A673 (cell line): ENCODE measurements around the gene NEURL1B. TPM values are rescaled to one million over a fixed set of nuclear protein-coding genes. Genes with fewer than 3 reads are reported as not detected.

ENCODE experiments used
- BruUV-seq: library from RNA; stranded (reverse); fragments of 400-500 nt; replicated peaks from 2 replicates; lab custom pipeline; 2021; lab: Mats Ljungman, UMichigan
- CTCF ChIA-PET: fragments of 300-600 bp; sonication (Branson Sonifier 250); formaldehyde crosslinking; loops from one replicate; lab custom pipeline; 2022; ENCODE audit warnings: antibody characterized with exemption; lab: Charles Lee
- POLR2A ChIA-PET: fragments of 300-600 bp; sonication (Branson Sonifier 250); formaldehyde crosslinking; loops from one replicate; lab custom pipeline; 2022; ENCODE audit warnings: antibody characterized with exemption; ENCODE audit not compliant: low non-redundant PET; lab: Charles Lee
- DNase-seq: peaks from one replicate; pipeline ENCODE4 v3.0.0-alpha.2; 2015; ENCODE audit warnings: low spot score
- H3K27ac ChIP-seq: fragments of 200-600 bp; sonication (generic); 2 replicates; pipeline ENCODE4 v1.5.1; 2016; ENCODE audit warnings: mixed run types, low read depth, mild to moderate bottlenecking, mixed read lengths, antibody characterized with exemption, low read length; ENCODE audit not compliant: poor library complexity, severe bottlenecking
- H3K27me3 ChIP-seq: fragments of 200-600 bp; sonication (generic); replicated peaks from 2 replicates; pipeline ENCODE4 v1.6.1; 2017; ENCODE audit warnings: mixed run types, low read depth, mild to moderate bottlenecking, mixed read lengths, antibody characterized with exemption, low read length; ENCODE audit not compliant: insufficient read depth, poor library complexity
- H3K36me3 ChIP-seq: fragments of 200-600 bp; sonication (generic); 2 replicates; pipeline ENCODE4 v1.6.1; 2016; ENCODE audit warnings: mixed run types, mild to moderate bottlenecking, mixed read lengths, antibody characterized with exemption, low read length; ENCODE audit not compliant: insufficient read depth, poor library complexity, severe bottlenecking
- H3K4me1 ChIP-seq: fragments of 200-600 bp; sonication (generic); 2 replicates; pipeline ENCODE4 v1.6.1; 2017; ENCODE audit warnings: mixed run types, mild to moderate bottlenecking, mixed read lengths, antibody characterized with exemption, low read length; ENCODE audit not compliant: insufficient read depth, poor library complexity, severe bottlenecking
- H3K4me3 ChIP-seq: fragments of 200-600 bp; sonication (generic); 2 replicates; pipeline ENCODE4 v1.5.1; 2016; ENCODE audit warnings: low read depth, mixed run types, mild to moderate bottlenecking, mixed read lengths, low read length; ENCODE audit not compliant: poor library complexity, severe bottlenecking
- H3K9me3 ChIP-seq: fragments of 200-600 bp; sonication (generic); 2 replicates; pipeline ENCODE4 v1.6.1; 2016; ENCODE audit warnings: mixed run types, low read depth, mild to moderate bottlenecking, mixed read lengths, antibody characterized with exemption, low read length; ENCODE audit not compliant: poor library complexity, severe bottlenecking
- CTCF ChIP-seq: fragments of 300-800, 200-600 bp; sonication (generic); conservative IDR thresholded peaks from 2 replicates; pipeline ENCODE4 v1.5.1; 2017; ENCODE audit warnings: low read depth, mild to moderate bottlenecking, antibody characterized with exemption, low read length, moderate library complexity, mixed read lengths
- EZH2 ChIP-seq: fragments of 200-600 bp; sonication (generic); IDR thresholded peaks from 2 replicates; pipeline ENCODE4 v1.6.1; 2017; ENCODE audit warnings: borderline replicate concordance, low read depth, mild to moderate bottlenecking, mixed read lengths, antibody characterized with exemption, low read length; ENCODE audit not compliant: poor library complexity, severe bottlenecking
- intact Hi-C: fragments of 100-400 bp; cut with micrococcal nuclease; formaldehyde crosslinking; loops from one replicate; pipeline ENCODE4 v1.10.0; 2022; ENCODE audit not compliant: unreplicated experiment
- total RNA-seq: library from RNA; stranded (reverse); gene quantifications from 2 replicates; pipeline ENCODE4 v1.2.3, GENCODE V29; 2021

The NEURL1B gene
- total RNA-seq, 1 experiment from 2014 or later, result 5.1 TPM

DNA sequence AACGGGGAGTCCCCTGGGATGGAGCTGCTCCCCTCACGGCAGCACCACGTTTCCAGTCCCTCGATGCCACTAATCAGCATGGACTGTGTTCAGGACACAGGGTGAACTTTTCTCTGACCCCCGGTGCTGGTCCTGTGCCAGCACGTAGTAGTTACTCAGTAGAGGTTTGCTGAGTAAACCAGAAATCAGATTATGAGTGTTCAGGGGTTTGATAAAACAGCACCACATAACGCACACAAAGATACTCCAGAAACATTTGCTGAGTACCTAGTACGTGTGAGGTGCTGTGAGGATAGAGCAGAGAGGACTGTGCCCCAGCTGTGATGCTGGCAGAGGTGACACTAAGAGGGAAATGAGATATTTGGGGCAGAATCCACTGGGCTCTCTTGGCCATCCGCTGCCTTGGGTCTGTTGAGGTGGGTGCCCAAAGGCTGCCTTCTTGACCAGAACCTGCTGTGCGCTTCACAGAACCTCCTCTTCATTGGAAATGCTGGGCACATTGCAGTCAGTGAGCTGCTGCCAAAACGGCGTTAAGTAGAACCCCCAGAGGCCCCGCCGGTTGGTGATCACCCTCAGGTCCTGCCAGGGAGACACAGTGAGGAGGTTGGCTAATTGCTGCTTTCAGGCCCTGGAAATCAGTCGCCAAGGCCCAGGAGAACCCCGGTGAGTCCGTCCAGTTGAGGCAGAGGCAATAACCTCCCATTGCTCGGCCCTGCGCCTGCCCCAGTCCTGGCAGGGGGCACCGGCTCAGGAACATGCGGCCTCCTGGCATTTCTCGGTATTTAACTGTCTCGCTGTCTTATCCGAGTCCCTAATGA lies 49.4 kb downstream of the NEURL1B start:
- DNase-seq, result no peak
- no peaks in the 10 kb centered on the region for H3K9me3 ChIP-seq
- BruUV-seq, result no TSS peak
- H3K36me3 ChIP-seq, result no peaks in the 10 kb centered on the region
- intact Hi-C loops, result no loop called here
- ChIA-PET POLR2A (no interaction called here), CTCF (no interaction called here)
- H3K27me3 ChIP-seq, result no peaks in the 10 kb centered on the region
- no peak overlapping the region for H3K4me3 ChIP-seq
- H3K4me1 ChIP-seq, result no peaks in the 10 kb centered on the region
- no peak for TF ChIP-seq EZH2
- no peak for TF ChIP-seq CTCF
- H3K27ac ChIP-seq, result no peak overlapping the region

DNA sequence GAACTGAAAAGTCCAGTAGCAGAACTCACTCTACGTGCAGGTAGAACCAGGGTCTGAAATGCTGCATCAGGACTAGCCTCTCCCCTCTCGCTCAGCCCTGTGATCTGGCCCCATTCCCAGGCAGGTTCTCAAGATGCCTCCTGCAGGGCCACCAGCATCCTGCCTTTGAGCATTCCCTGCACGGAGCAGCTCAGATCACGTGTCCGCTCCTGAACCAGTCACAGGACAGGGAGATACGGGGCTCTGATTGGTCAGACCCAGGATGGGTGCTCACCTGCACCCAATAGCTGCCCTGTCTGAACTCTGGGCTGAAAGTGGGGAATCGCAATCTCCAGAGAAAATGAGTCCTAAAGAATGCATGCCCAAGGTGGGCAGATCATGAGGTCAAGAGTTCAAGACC lies 50.8 kb downstream of the NEURL1B start:
- Histone ChIP-seq H3K4me1 (no peaks in the 10 kb centered on the region), H3K27me3 (no peaks in the 10 kb centered on the region), H3K27ac (no peak overlapping the region), H3K4me3 (no peak overlapping the region), H3K9me3 (no peaks in the 10 kb centered on the region), H3K36me3 (no peaks in the 10 kb centered on the region)
- TF ChIP-seq CTCF (no peak), EZH2 (no peak)
- no peak for DNase-seq
- no TSS peak for BruUV-seq
- intact Hi-C loops, result no loop called here
- POLR2A ChIA-PET, result no interaction called here
- CTCF ChIA-PET, result no interaction called here

DNA sequence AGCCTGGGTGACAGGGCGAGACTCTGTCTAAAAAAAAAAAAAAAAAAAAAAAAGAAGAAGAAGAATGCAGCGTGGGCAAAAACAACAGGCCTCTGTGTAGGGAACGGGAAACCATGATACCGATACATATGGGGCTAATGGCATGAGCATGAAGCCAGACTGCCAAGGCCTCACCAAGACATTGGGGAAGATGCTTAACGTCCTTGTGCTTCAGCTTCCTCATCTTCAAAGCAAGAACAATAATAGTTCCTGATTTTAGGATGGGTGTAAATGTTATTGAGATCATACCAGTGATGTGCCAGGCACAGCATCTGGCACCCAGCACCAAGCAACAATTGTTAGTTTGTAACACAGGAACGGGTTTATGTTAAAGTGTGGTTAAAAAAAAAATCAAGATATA lies 51.4 kb downstream of the NEURL1B start:
- ChIA-PET CTCF (no interaction called here), POLR2A (no interaction called here)
- H3K27ac ChIP-seq, result no peak overlapping the region
- no peak for DNase-seq
- no peak overlapping the region for H3K4me3 ChIP-seq
- H3K9me3 ChIP-seq, result no peaks in the 10 kb centered on the region
- no peaks in the 10 kb centered on the region for H3K36me3 ChIP-seq
- intact Hi-C loops, result no loop called here
- no TSS peak for BruUV-seq
- H3K4me1 ChIP-seq, result no peaks in the 10 kb centered on the region
- no peaks in the 10 kb centered on the region for H3K27me3 ChIP-seq
- TF ChIP-seq CTCF, result no peak
- TF ChIP-seq EZH2, result no peak
